ENCODE results near the gene NBPF3. TPM values are rescaled to one million over a fixed set of nuclear protein-coding genes. Genes with fewer than 3 reads are reported as not detected.
"Not testable (repeated sequence)": the region's sequence is repeated elsewhere in the genome, so short reads cannot be mapped to it uniquely, and the experiment has no call there.

The NBPF3 gene
- total RNA-seq, 1 donor from 2014 or later: 23.6 TPM

- TF ChIP-seq CTCF (conservative IDR thresholded peaks at IDR 0.05; ENCODE audit: low read depth, low read length): no peak
- peak overlapping the region; percentile 57 for H3K4me3 ChIP-seq (ENCODE audit: low read depth, low read length)
- DNase-seq (ENCODE audit: low read depth): no peak
Measured at GRCh38 chr1:21435646-21436487, 4.1 kb upstream of the NBPF3 start.

- TF ChIP-seq CTCF (conservative IDR thresholded peaks at IDR 0.05; ENCODE audit: low read depth, low read length): no peak
- H3K4me3 ChIP-seq (ENCODE audit: low read depth, low read length): peak overlapping the region; percentile 57
- no peak for DNase-seq (ENCODE audit: low read depth)
Measured at GRCh38 chr1:21436488-21437340, 3.2 kb upstream of the NBPF3 start.

GRCh38 chr1:21437341-21437640 is 2.6 kb upstream of the NBPF3 start:
- DNase-seq (ENCODE audit: low read depth): no peak
- TF ChIP-seq CTCF (conservative IDR thresholded peaks at IDR 0.05; ENCODE audit: low read depth, low read length): no peak
- H3K4me3 ChIP-seq (ENCODE audit: low read depth, low read length): peak overlapping the region; percentile 57

- DNase-seq (ENCODE audit: low read depth); H3K4me3 ChIP-seq (ENCODE audit: low read depth, low read length): not testable (repeated sequence)
Measured at GRCh38 chr1:21438646-21439312, 1.2 kb upstream of the NBPF3 start.

GRCh38 chr1:21439345-21439720 is 604 bp upstream of the NBPF3 start:
- DNase-seq (ENCODE audit: low read depth): no peak
- peak overlapping the region; percentile 84 for H3K4me3 ChIP-seq (ENCODE audit: low read depth, low read length)
- TF ChIP-seq CTCF (conservative IDR thresholded peaks at IDR 0.05; ENCODE audit: low read depth, low read length): no peak

- DNase-seq (ENCODE audit: low read depth): not testable (repeated sequence)
- H3K4me3 ChIP-seq (ENCODE audit: low read depth, low read length): peak overlapping the region; percentile 84
Measured at GRCh38 chr1:21440630-21441125, 741 bp downstream of the NBPF3 start.

- H3K4me3 ChIP-seq (ENCODE audit: low read depth, low read length); DNase-seq (ENCODE audit: low read depth): not testable (repeated sequence)
Measured at GRCh38 chr1:21446647-21447046, 6.7 kb downstream of the NBPF3 start.

GRCh38 chr1:21447311-21447710 is 7.4 kb downstream of the NBPF3 start:
- no peak overlapping the region for H3K4me3 ChIP-seq (ENCODE audit: low read depth, low read length)
- no peak for TF ChIP-seq CTCF (conservative IDR thresholded peaks at IDR 0.05; ENCODE audit: low read depth, low read length)
- no peak for DNase-seq (ENCODE audit: low read depth)

All from epithelial cell of proximal tubule (primary cell).